ENCODE measurements around the gene CFAP97D2. TPM values are rescaled to one million over a fixed set of nuclear protein-coding genes. Genes with fewer than 3 reads are reported as not detected.
A peak's percentile ranks its signal among the peaks of the same experiment; 100 is the strongest.

CFAP97D2 gene
- total and polyA plus RNA-seq, 2 of the 13 experiments (the other 11 are each of a cell fraction or from before 2014, with no cell fraction given) = not detected

- no peaks in the 10 kb centered on the region for H3K79me2 ChIP-seq (ENCODE audit: insufficient read depth, low read length)
- POLR2A ChIA-PET = no interaction called here
- peaks cover 12 to 47% of the 10 kb centered on the region in 2 experiments for H3K27me3 ChIP-seq (ENCODE audit: control insufficient read depth in 1 of 2, insufficient read depth in 2 of 2, low read length in 2 of 2)
- H3K4me2 ChIP-seq (ENCODE audit: low read depth, low read length) = no peak overlapping the region
- 0 out of 2 replicates have a peak, but pooled peaks have one; percentile 19 for TF ChIP-seq RAD51 (IDR thresholded peaks at IDR 0.05; ENCODE audit: borderline replicate concordance)
- TF ChIP-seq BCL6 (CRISPR knock-in tag; IDR thresholded peaks at IDR 0.05) = no peak
- 27% methylated on average over 12 of the region's 21 CpGs for WGBS (ENCODE audit: low lambda C conversion rate)
- H2AFZ ChIP-seq (ENCODE audit: low read length) = no peak overlapping the region
- CTCF ChIA-PET (ENCODE audit: low intra/inter-chr PET ratio, low total read pairs) = no interaction called here
- no TSS peak for BruUV-seq (replicated peaks)
- H3K9me3 ChIP-seq (ENCODE audit: low read length) = no peaks in the 10 kb centered on the region
- FAIRE-seq (no peak), DNase-seq (ENCODE audit: low spot score) (no peak), ATAC-seq (peak; percentile 22)
- no peak overlapping the region for H3K27ac ChIP-seq (ENCODE audit: extremely low read length, insufficient read depth, low read length)
- H3K36me3 ChIP-seq (replicated peaks in 1 of 2; ENCODE audit: control insufficient read depth in 1 of 2, insufficient read depth in 2 of 2, low read length in 2 of 2) = no peaks in the 10 kb centered on the region
- H3K4me3 ChIP-seq (replicated peaks in 1 of 3; ENCODE audit: insufficient read depth in 1 of 3, low read depth in 2 of 3, low read length in 3 of 3) = no peak overlapping the region
- no peak overlapping the region for H3K9ac ChIP-seq (ENCODE audit: insufficient read depth, low read depth, low read length)
- H4K20me1 ChIP-seq (ENCODE audit: insufficient read depth, low read length) = no peaks in the 10 kb centered on the region
- intact Hi-C loops (cut with micrococcal nuclease; ENCODE audit: unreplicated experiment) = no loop called here
- H3K4me1 ChIP-seq (ENCODE audit: insufficient read depth, low read length) = no peaks in the 10 kb centered on the region
- in situ Hi-C loops (cut with HindIII; ENCODE audit: extremely low pct_ligation_motif_present, low pct_unique_long_range_greater_than_20kb) = no loop called here
These were observed 44.7 kb upstream of the CFAP97D2 start for GRCh38 chr13:114134111-114134943.

GRCh38 chr13:114134944-114135610 lies 44.0 kb upstream of the CFAP97D2 start:
- H3K27ac ChIP-seq (ENCODE audit: extremely low read length, insufficient read depth, low read length) = no peak overlapping the region
- no peak for DNase-seq (ENCODE audit: low spot score)
- no peak overlapping the region for H3K4me3 ChIP-seq (replicated peaks in 1 of 3; ENCODE audit: insufficient read depth in 1 of 3, low read depth in 2 of 3, low read length in 3 of 3)
- H3K4me2 ChIP-seq (ENCODE audit: low read depth, low read length) = no peak overlapping the region
- in situ Hi-C loops (cut with HindIII; ENCODE audit: extremely low pct_ligation_motif_present, low pct_unique_long_range_greater_than_20kb) = no loop called here
- intact Hi-C loops (cut with micrococcal nuclease; ENCODE audit: unreplicated experiment) = no loop called here
- H3K4me1 ChIP-seq (ENCODE audit: insufficient read depth, low read length) = no peaks in the 10 kb centered on the region
- CTCF ChIA-PET (ENCODE audit: low intra/inter-chr PET ratio, low total read pairs) = no interaction called here
- H3K9ac ChIP-seq (ENCODE audit: insufficient read depth, low read depth, low read length) = no peak overlapping the region
- no peak for FAIRE-seq
- TF ChIP-seq ZNF615 (CRISPR knock-in tag; IDR thresholded peaks at IDR 0.05; ENCODE audit: borderline replicate concordance) (no peak), SNAPC5 (CRISPR knock-in tag; IDR thresholded peaks at IDR 0.05; ENCODE audit: borderline replicate concordance) (no peak), RFX1 (IDR thresholded peaks at IDR 0.05) (no peak), MAX (IDR thresholded peaks at IDR 0.05) (no peak)
- no peak overlapping the region for H2AFZ ChIP-seq (ENCODE audit: low read length)
- no TSS peak for BruUV-seq (replicated peaks)
- H3K27me3 ChIP-seq (ENCODE audit: control insufficient read depth in 1 of 2, insufficient read depth in 2 of 2, low read length in 2 of 2) = peaks cover 7 to 40% of the 10 kb centered on the region in 2 experiments; a peak in 4 of 5 replicates
- POLR2A ChIA-PET = no interaction called here
- H4K20me1 ChIP-seq (ENCODE audit: insufficient read depth, low read length) = no peaks in the 10 kb centered on the region
- 34% methylated on average over 12 of the region's 12 CpGs for WGBS (ENCODE audit: low lambda C conversion rate)
- ATAC-seq = no peak
- H3K36me3 ChIP-seq (replicated peaks in 1 of 2; ENCODE audit: control insufficient read depth in 1 of 2, insufficient read depth in 2 of 2, low read length in 2 of 2) = no peaks in the 10 kb centered on the region
- no peaks in the 10 kb centered on the region for H3K79me2 ChIP-seq (ENCODE audit: insufficient read depth, low read length)
- H3K9me3 ChIP-seq (ENCODE audit: low read length) = no peaks in the 10 kb centered on the region

All from HepG2 (cell line).